WTC11 (cell line): Measurements from ENCODE around the gene PUSL1.

Experiments used
- ATF2 ChIP-seq: sonication (generic); formaldehyde crosslinking; IDR thresholded peaks from 2 replicates; pipeline ENCODE4 v1.8.1; 2022; ENCODE audit warnings: low read depth, missing genetic modification reagents, borderline replicate concordance
- CREB1 ChIP-seq: sonication (generic); formaldehyde crosslinking; IDR thresholded peaks from 2 replicates; pipeline ENCODE4 v1.8.0; 2023; ENCODE audit warnings: mild to moderate bottlenecking, missing genetic modification reagents
- CTCF ChIP-seq: fragments of 200-600 bp; IDR thresholded peaks from 2 replicates; pipeline ENCODE4 v1.8.0; 2022; ENCODE audit warnings: antibody characterized with exemption
- ELF4 ChIP-seq: sonication (generic); formaldehyde crosslinking; IDR thresholded peaks from 2 replicates; pipeline ENCODE4 v1.8.1; 2022; ENCODE audit warnings: low read depth, mild to moderate bottlenecking, moderate library complexity, missing genetic modification reagents
- JUN ChIP-seq: sonication (generic); formaldehyde crosslinking; IDR thresholded peaks from 2 replicates; pipeline ENCODE4 v1.8.0; 2023; ENCODE audit warnings: mild to moderate bottlenecking, missing genetic modification reagents
- MAX ChIP-seq: sonication (generic); formaldehyde crosslinking; IDR thresholded peaks from 2 replicates; pipeline ENCODE4 v1.8.0; 2022; ENCODE audit warnings: mild to moderate bottlenecking, missing genetic modification reagents
- NFE2L1 ChIP-seq: sonication (generic); formaldehyde crosslinking; IDR thresholded peaks from 2 replicates; pipeline ENCODE4 v1.8.1; 2023; ENCODE audit warnings: missing genetic modification reagents
- NFYB ChIP-seq: sonication (generic); formaldehyde crosslinking; conservative IDR thresholded peaks from 2 replicates; pipeline ENCODE4 v1.8.0; 2022; ENCODE audit warnings: low read depth, missing genetic modification reagents
- OVOL2 ChIP-seq: fragments of 250-450 bp; sonication (Bioruptor Pico); IDR thresholded peaks from 2 replicates; pipeline ENCODE4 v1.9.0; 2021; ENCODE audit warnings: mild to moderate bottlenecking, borderline replicate concordance
- SP1 ChIP-seq: sonication (generic); formaldehyde crosslinking; conservative IDR thresholded peaks from 2 replicates; pipeline ENCODE4 v1.8.1; 2022; ENCODE audit warnings: missing genetic modification reagents
- USF2 ChIP-seq: sonication (generic); formaldehyde crosslinking; IDR thresholded peaks from 2 replicates; pipeline ENCODE4 v1.8.1; 2023; ENCODE audit warnings: mild to moderate bottlenecking, missing genetic modification reagents, moderate library complexity
- ZNF671 ChIP-seq: fragments of 250-450 bp; sonication (Bioruptor Pico); IDR thresholded peaks from 2 replicates; pipeline ENCODE4 v1.8.0; 2021; ENCODE audit warnings: mild to moderate bottlenecking

GRCh38 chr1:1278620-1279019 lies 29.8 kb upstream of the PUSL1 start:
- TF ChIP-seq CTCF: no peak
- TF ChIP-seq ELF4: no peak
- TF ChIP-seq USF2: no peak
- TF ChIP-seq NFYB (CRISPR knock-in tag): no peak
- TF ChIP-seq MAX (CRISPR knock-in tag): no peak
- no peak for TF ChIP-seq CREB1
- no peak for TF ChIP-seq JUN
- no peak for TF ChIP-seq OVOL2
- TF ChIP-seq ATF2: no peak
- TF ChIP-seq NFE2L1: no peak
- TF ChIP-seq SP1 (CRISPR knock-in tag): no peak
- TF ChIP-seq ZNF671 (CRISPR knock-in tag): no peak
